Effector memory CD8-positive, alpha-beta T cell (primary cell): ENCODE data around the gene JUN.
"Not testable (repeated sequence)": the region's sequence is repeated elsewhere in the genome, so short reads cannot be mapped to it uniquely, and the experiment has no call there.

Experiments used
- ATAC-seq: fragments of 150-1000 bp; cut with Tn5 transposase; replicated peaks from 2 replicates; pipeline ENCODE4 v1.10.0; 2021; ENCODE audit warnings: mild to moderate bottlenecking, moderate library complexity
- DNase-seq, 3 experiments: peaks; one replicate each; pipeline ENCODE4 v3.0.0; 2021
- H3K27ac Mint-ChIP-seq, 2 donors: one replicate each; pipeline ENCODE4 v1.8.0; 2022; ENCODE audit warnings: mild to moderate bottlenecking in 2 of 2, mixed read lengths in 2 of 2, moderate library complexity in 2 of 2
- H3K27me3 Mint-ChIP-seq, 2 donors: one replicate each; pipeline ENCODE4 v1.8.0; 2022; ENCODE audit warnings: mixed read lengths in 2 of 2
- H3K36me3 Mint-ChIP-seq: one replicate; pipeline ENCODE4 v1.8.0; 2022; ENCODE audit warnings: mild to moderate bottlenecking, moderate library complexity, mixed read lengths; ENCODE audit not compliant: insufficient read depth
- H3K4me1 Mint-ChIP-seq, 2 donors: one replicate each; pipeline ENCODE4 v1.8.0; 2022; ENCODE audit warnings: low read depth in 2 of 2, mixed read lengths in 2 of 2
- H3K4me3 Mint-ChIP-seq, 2 donors: one replicate each; pipeline ENCODE4 v1.8.0; 2022; ENCODE audit warnings: mild to moderate bottlenecking in 2 of 2, mixed read lengths in 2 of 2, moderate library complexity in 2 of 2
- H3K9me3 Mint-ChIP-seq, 2 donors: one replicate each; pipeline ENCODE4 v1.8.0; 2022; ENCODE audit warnings: mixed read lengths in 2 of 2

Gene JUN

DNA sequence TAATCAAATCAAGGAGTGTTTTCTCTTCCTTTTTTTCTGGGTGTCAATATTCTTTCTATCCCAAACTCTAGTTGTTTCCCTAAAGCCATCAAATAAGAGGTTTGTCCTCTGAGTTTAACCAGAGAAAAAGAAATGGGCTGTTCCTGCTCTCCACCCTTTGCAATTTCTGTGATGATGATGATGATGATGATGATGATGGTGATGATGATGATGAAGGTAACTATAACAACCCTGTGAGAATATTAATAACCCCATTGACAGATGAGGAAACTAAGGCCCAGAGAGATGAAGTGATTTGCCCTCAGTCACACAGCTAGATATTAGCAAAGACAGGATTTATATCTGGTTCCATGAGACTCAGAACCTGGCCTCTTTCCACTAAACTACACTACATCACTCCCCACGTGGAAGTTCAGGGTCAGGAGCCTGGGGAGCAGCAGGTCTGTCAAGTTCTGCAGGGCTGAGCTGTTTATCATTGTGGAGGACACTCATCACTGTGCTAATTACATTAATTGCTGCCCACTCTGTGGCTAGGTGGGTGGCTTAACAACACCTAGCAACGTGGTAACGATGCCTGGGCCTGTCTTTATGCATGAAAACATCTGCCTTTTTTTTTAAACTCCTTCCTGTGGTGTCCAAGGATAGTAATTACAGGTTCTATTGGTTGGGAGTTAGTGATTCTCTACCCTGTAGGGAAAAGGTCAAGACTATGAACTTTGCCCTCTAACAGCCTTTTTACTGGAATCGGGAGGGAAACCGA lies 19.0 kb upstream of the JUN start:
- Mint-ChIP-seq H3K36me3 (no peaks in the 10 kb centered on the region), H3K27me3 (no peaks in the 10 kb centered on the region), H3K4me3 (no peak overlapping the region), H3K4me1 (peaks cover 8 to 10% of the 10 kb centered on the region in 2 donors), H3K9me3 (no peaks in the 10 kb centered on the region), H3K27ac (peak overlapping the region in 1 of 2 donors; percentile 20)
- DNase-seq (no peak), ATAC-seq (no peak)

DNA sequence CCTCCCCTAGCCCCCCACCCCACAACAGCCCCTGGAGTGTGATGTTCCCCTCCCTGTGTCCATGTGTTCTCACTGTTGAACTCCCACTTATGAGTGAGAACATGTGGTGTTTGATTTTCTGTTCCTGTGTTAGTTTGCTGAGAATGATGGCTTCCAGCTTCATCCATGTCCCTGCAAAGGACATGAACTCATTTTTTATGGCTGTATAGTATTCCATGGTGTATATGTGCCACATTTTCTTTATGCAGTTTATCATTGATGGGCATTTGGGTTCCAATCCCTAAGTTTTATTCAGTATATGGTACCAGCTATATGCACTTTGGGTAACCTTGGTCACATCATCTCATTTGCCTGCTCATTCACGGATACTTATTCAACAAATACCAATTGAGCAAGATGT lies 17.4 kb upstream of the JUN start:
- ATAC-seq, H3K9me3 Mint-ChIP-seq, H3K4me1 Mint-ChIP-seq, H3K27ac Mint-ChIP-seq, H3K36me3 Mint-ChIP-seq, DNase-seq, H3K4me3 Mint-ChIP-seq, H3K27me3 Mint-ChIP-seq: not testable (repeated sequence)

DNA sequence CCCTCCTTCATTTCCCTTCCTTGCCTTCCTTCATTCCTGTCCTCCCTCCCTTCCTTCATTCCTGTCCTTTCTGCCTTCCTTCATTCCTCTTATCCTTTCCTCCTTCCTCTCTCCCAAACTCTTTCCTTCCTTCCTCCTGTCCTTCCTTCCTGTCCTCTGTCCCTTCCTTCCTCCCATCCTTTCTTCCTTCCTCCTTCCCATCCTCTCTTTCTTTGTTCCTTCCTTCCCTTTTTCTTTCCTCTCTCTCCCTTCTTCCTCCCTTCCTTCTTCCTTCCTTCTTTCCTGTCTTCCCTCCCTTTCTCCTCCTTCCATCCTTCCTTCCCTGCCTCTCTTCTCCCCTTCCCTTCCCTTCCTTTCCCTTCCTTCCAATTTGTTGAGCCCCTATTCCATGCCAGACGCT lies 15.8 kb upstream of the JUN start:
- no peak for ATAC-seq
- Mint-ChIP-seq H3K27ac (peak overlapping the region; percentile 18 to 35), H3K4me3 (no peak overlapping the region)

DNA sequence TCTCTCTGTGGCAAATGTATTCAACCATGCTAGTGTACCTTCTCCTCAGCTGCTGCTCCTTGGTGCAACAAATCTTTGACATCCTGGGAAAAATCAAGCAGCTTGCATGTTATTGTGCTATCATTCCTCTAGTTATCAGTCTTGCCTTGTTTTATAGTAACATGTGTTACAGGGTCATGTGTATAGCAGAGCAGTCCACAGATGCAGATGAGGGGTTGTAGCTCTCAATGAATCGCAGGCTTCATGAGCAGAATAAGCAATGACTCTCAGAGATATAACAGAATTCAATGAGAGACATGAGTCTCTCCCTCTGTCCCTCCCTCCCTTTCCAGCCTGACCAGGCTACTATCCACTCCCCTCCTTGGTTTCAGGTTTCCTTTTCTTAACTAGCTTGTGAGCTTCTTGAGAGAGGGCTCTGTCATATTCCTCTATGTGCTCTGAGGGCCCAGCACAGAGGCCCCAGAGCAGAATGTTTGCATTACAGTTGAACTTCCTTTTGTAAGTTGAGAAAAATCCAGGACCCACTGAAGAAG lies 15.1 kb upstream of the JUN start:
- DNase-seq, result no peak
- ATAC-seq, result no peak
- H3K4me3 Mint-ChIP-seq, result no peak overlapping the region
- H3K9me3 Mint-ChIP-seq, result no peaks in the 10 kb centered on the region
- peaks cover 15% of the 10 kb centered on the region in 2 donors for H3K4me1 Mint-ChIP-seq
- no peaks in the 10 kb centered on the region for H3K36me3 Mint-ChIP-seq
- no peaks in the 10 kb centered on the region for H3K27me3 Mint-ChIP-seq
- H3K27ac Mint-ChIP-seq, result peak overlapping the region; percentile 18 to 35

More for the DNA sequence above, 15.8 kb upstream of the JUN start:
- no peak for DNase-seq
- Mint-ChIP-seq H3K9me3 (no peaks in the 10 kb centered on the region), H3K27me3 (no peaks in the 10 kb centered on the region), H3K36me3 (no peaks in the 10 kb centered on the region), H3K4me1 (peaks cover 12 to 13% of the 10 kb centered on the region in 2 donors)

DNA sequence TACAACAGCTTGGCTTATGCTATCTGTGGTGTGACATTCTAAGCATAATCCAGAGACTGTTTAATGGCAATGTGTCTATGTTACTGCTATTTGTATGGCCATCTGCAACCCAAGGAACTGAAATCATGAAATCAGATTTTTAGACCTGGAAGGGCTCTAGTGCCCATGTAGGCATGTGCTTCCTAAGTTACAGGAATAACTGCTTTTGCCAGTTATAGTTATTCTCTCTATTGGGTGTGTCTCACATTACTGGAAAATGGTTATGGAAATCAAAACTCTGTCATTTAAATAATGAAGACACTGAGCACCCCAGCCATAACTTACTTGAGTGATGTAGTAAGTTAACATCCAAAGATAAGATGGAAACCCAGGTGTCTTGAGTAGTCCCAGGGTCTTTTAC lies 12.6 kb upstream of the JUN start:
- DNase-seq (no peak), ATAC-seq (no peak)
- Mint-ChIP-seq H3K4me3 (no peak overlapping the region), H3K36me3 (no peaks in the 10 kb centered on the region), H3K4me1 (peaks cover 15 to 22% of the 10 kb centered on the region in 2 donors), H3K9me3 (no peaks in the 10 kb centered on the region), H3K27ac (no peak overlapping the region), H3K27me3 (no peaks in the 10 kb centered on the region)

DNA sequence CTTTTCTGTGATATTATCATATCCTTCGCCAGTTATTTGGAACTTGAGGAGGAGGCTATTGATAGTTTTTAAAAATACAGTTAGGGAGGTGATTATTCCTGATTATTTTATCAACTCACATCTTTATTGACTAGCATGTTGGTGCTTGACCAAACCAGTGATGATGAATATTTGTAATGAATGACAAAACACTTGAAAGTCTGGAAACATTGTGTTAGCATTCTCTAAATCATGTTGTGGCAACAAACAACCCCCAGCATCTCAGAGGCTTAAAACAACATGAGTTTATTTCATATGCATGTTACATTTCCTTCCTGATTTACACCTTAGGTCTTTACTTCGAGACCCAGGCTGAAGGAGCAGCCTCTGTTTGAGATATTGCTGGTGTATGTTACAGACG lies 10.7 kb upstream of the JUN start:
- ATAC-seq (no peak), DNase-seq (no peak)
- no peak overlapping the region for H3K27ac Mint-ChIP-seq
- H3K4me3 Mint-ChIP-seq, result no peak overlapping the region
- H3K27me3 Mint-ChIP-seq, result no peaks in the 10 kb centered on the region
- peaks cover 16 to 28% of the 10 kb centered on the region in 2 donors for H3K4me1 Mint-ChIP-seq
- H3K36me3 Mint-ChIP-seq, result no peaks in the 10 kb centered on the region
- H3K9me3 Mint-ChIP-seq, result no peaks in the 10 kb centered on the region

DNA sequence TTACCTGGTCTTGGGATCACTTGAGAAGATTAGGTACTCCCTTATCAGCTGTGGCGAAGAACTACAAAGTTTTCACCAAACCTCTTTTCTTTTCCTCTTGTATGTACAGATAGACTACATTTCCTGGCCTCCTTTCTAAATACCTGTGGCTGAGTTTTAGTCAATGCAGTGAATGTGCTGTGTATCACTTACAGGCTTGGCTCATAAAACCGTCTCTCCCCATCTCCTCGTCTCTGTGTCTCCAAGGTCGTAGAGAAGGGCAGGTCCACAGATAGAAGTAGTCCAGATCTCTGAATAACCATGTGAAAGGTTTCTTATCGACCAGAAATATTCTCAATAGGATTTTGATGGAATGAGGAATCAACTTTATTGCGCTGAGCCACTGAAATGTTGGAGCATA lies 9.0 kb upstream of the JUN start:
- ATAC-seq, result no peak
- no peak for DNase-seq
- Mint-ChIP-seq H3K36me3 (no peaks in the 10 kb centered on the region), H3K27me3 (no peaks in the 10 kb centered on the region), H3K4me3 (no peak overlapping the region), H3K4me1 (peaks cover 14 to 26% of the 10 kb centered on the region in 2 donors), H3K9me3 (peaks cover 0 to 6% of the 10 kb centered on the region in 2 donors), H3K27ac (no peak overlapping the region)

DNA sequence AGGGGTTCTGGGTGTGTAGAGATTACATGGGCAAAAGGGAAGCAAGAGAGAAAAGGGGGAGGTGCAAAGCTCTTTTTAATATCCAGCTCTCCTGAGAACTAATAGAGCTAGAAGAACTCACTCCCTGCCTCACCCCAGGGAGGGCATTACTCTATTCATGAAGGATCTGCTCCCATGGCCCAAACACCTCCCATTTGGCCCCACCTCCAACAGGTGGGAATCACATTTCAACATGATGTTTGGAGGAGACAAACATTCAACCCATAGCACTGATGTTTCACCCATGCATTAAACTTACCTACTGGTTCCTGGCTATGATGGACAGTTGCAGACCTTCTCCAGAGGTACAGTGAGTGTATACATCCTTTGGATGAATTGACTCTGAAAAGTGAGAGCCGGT lies 7.3 kb upstream of the JUN start:
- H3K27ac Mint-ChIP-seq, result peak overlapping the region in 1 of 2 donors; percentile 26
- DNase-seq, result no peak
- no peak for ATAC-seq
- H3K9me3 Mint-ChIP-seq, result peaks cover 0 to 6% of the 10 kb centered on the region in 2 donors
- H3K4me1 Mint-ChIP-seq, result peaks cover 19 to 26% of the 10 kb centered on the region in 2 donors
- H3K27me3 Mint-ChIP-seq, result no peaks in the 10 kb centered on the region
- H3K4me3 Mint-ChIP-seq, result no peak overlapping the region
- H3K36me3 Mint-ChIP-seq, result no peaks in the 10 kb centered on the region

DNA sequence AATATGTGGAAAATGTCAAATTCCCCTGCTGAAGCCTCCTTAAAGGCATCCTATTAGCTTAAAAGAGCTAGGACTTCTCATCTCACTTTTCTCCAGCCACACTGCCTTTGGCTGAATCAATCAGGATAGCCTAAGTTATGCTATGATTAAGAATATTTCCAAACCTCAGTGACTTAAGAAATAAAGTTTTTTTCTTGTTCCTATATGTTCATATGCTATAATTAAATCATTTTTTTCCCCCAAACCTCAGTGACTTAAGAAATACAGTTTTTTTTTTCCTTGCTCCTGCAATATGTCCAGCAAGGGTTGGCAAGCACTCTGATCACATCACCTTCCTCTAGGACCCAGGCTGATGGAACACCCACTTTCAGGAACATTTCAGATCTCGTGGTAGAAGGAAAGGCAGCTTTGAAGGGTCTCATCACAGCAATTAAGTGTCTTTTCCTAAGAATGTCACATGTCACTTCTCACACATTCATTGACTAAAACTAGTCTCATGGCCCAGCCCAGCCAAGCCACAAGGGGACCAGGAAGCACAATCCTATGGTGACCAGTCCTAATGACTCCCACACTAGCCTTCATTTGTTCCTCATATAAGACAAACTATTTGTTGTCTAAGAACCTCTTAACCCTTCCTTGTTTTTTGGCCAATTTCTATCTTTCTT lies 6.3 kb upstream of the JUN start:
- H3K4me3 Mint-ChIP-seq, result no peak overlapping the region
- peaks cover 0 to 6% of the 10 kb centered on the region in 2 donors for H3K9me3 Mint-ChIP-seq
- ATAC-seq (no peak), DNase-seq (no peak)
- no peaks in the 10 kb centered on the region for H3K27me3 Mint-ChIP-seq
- peaks cover 9% of the 10 kb centered on the region for H3K36me3 Mint-ChIP-seq
- H3K4me1 Mint-ChIP-seq, result peaks cover 14 to 22% of the 10 kb centered on the region in 2 donors
- H3K27ac Mint-ChIP-seq, result no peak overlapping the region

DNA sequence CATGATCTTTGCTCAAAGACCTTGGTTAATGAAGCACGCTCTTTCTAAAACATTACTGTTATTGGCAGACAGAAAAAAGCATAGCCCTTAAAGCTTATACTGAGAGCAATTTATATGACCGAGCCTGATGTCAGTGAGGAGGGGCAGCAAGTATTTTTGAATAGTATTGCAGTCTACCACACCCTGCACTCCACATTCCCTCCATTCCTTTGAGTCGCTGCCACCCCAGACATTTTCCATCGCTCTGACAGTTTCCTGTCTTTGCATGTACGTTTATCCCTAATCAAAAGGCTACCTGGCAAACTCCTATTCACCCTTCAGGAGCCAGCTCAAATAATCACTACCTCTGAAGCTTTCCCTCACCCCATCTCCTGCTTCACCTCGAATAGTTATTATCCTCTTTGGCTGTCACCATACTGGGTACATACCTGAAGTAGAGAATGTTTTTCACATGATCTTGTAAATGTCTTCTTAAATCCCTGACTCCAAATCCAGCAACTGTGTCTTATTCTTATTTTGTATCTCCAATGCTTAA lies 5.5 kb upstream of the JUN start:
- no peaks in the 10 kb centered on the region for H3K27me3 Mint-ChIP-seq
- no peak overlapping the region for H3K27ac Mint-ChIP-seq
- DNase-seq, result no peak
- no peak overlapping the region for H3K4me3 Mint-ChIP-seq
- peaks cover 16% of the 10 kb centered on the region for H3K36me3 Mint-ChIP-seq
- H3K9me3 Mint-ChIP-seq, result peaks cover 0 to 6% of the 10 kb centered on the region in 2 donors
- no peak for ATAC-seq
- H3K4me1 Mint-ChIP-seq, result peaks cover 13 to 18% of the 10 kb centered on the region in 2 donors

DNA sequence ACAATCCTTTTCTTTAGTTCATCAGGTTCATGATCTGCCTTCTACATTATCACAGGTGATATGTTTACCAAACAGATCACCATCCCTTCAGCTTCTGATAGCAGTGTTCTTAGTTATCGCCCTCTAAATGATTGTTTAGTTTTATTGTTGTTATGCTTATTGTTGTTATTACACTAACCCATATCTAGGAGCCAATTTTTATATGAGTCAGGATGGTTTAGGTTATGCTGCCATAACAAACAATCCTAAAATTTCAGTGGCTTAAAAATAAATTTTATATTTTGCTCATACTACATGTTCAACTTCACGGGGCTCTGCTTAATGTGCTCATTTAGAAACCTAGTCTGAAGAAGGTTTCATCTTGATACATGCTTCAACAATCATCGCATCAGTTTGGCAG lies 4.4 kb upstream of the JUN start:
- DNase-seq, result no peak
- H3K27ac Mint-ChIP-seq, result no peak overlapping the region
- H3K4me1 Mint-ChIP-seq, result peaks cover 18 to 21% of the 10 kb centered on the region in 2 donors
- ATAC-seq, result no peak
- no peak overlapping the region for H3K4me3 Mint-ChIP-seq
- H3K9me3 Mint-ChIP-seq, result peaks cover 2 to 6% of the 10 kb centered on the region in 2 donors
- no peaks in the 10 kb centered on the region for H3K27me3 Mint-ChIP-seq
- H3K36me3 Mint-ChIP-seq, result peaks cover 27% of the 10 kb centered on the region

DNA sequence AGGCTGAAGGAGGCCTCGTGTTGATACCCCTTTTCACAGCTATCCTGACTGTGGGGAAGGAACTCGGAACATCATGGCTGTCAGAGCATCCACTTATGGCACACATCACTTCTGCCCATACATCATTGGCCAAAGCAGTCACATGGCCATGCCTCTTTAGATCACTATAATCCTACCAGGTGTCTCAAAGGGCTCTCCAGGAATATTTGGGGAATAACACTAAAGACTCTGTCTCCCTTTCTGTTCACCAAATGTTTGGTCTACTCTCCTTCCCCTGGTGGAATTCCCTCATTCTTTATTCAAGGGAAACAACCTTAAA lies 3.0 kb upstream of the JUN start:
- DNase-seq (no peak), ATAC-seq (no peak)
- H3K4me1 Mint-ChIP-seq, result peaks cover 26 to 28% of the 10 kb centered on the region in 2 donors
- H3K27me3 Mint-ChIP-seq, result peaks cover 0 to 5% of the 10 kb centered on the region in 2 donors
- no peak overlapping the region for H3K4me3 Mint-ChIP-seq
- H3K27ac Mint-ChIP-seq, result peak overlapping the region; percentile 100
- peaks cover 2 to 6% of the 10 kb centered on the region in 2 donors for H3K9me3 Mint-ChIP-seq
- peaks cover 41% of the 10 kb centered on the region for H3K36me3 Mint-ChIP-seq

DNA sequence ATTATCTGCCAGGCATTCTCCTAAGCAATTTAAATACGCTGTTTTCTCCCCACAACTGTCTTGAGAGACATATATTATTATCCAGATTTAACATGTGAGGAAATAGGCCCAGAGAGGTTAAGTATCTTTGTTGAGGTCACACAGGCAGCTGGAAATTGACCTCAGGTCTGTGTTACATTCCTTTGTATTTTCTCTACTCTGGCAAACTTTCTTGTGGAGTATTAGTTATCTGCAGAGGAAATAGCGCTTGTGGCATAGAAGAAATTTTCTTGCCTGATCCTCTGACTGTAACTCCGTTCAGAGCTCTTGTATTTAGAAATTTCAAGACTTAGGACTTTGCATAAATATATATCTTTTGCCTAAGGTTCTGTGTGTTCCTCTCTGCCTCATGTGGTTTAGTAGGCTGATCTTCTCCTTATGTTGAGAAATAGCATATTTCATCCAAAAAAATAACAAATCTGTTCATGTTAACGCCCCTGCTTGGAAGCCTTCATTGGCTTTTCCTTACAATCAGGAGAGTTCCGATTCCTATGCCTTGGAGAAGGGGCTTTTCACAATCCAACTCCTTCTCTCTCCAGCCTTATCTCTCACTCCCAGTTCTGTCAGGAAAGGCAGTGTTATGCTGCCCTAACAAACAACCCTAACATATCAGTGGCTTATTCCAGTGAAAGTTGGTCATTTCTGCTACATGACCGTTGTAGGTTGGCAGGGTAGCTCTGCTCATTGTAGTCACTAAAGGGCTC lies 2.5 kb upstream of the JUN start:
- Mint-ChIP-seq H3K9me3 (peaks cover 2 to 6% of the 10 kb centered on the region in 2 donors), H3K36me3 (peaks cover 46% of the 10 kb centered on the region), H3K27me3 (peaks cover 0 to 8% of the 10 kb centered on the region in 2 donors), H3K27ac (peak overlapping the region; percentile 100), H3K4me1 (peaks cover 30 to 31% of the 10 kb centered on the region in 2 donors), H3K4me3 (peak overlapping the region; percentile 91 to 93)
- no peak for ATAC-seq
- no peak for DNase-seq
